SK-N-MC (cell line): ENCODE measurements around the gene ABCA7.

Experiments
- DNase-seq: peaks from one replicate; pipeline ENCODE4 v3.0.0-alpha.2; 2011; ENCODE audit warnings: low read depth, low spot score
- H3K27ac ChIP-seq: fragments of 200-600 bp; sonication (generic); 2 replicates; pipeline ENCODE4 v1.5.1; 2016; ENCODE audit warnings: mixed run types
- H3K36me3 ChIP-seq: fragments of 200-600 bp; sonication (generic); 2 replicates; pipeline ENCODE4 v1.6.1; 2017; ENCODE audit warnings: antibody characterized with exemption, low read length, mixed read lengths; ENCODE audit not compliant: insufficient read depth
- H3K4me3 ChIP-seq: fragments of 200-600 bp; sonication (generic); 2 replicates; pipeline ENCODE4 v1.5.1; 2016
- H3K9ac ChIP-seq: fragments of 200-600 bp; sonication (generic); 2 replicates; pipeline ENCODE4 v1.8.0; 2017; ENCODE audit warnings: mixed run types, mixed read lengths; ENCODE audit not compliant: insufficient read length
- H3K9me3 ChIP-seq: fragments of 200-600 bp; sonication (generic); 2 replicates; pipeline ENCODE4 v1.6.1; 2017; ENCODE audit warnings: low read depth, mild to moderate bottlenecking, antibody characterized with exemption, low read length, moderate library complexity, mixed read lengths
- EZH2 ChIP-seq: fragments of 200-600 bp; sonication (generic); IDR thresholded peaks from one replicate; pipeline ENCODE4 v1.6.1; 2017; ENCODE audit warnings: antibody characterized with exemption
- FOXP2 ChIP-seq: optimal IDR thresholded peaks from 2 replicates; pipeline ENCODE3; 2011; ENCODE audit warnings: mild to moderate bottlenecking, moderate library complexity; ENCODE audit not compliant: insufficient read depth; ENCODE audit errors: extremely low read length, control extremely low read depth
- POLR2AphosphoS5 ChIP-seq: IDR thresholded peaks from 2 replicates; pipeline ENCODE4 v1.6.1; 2012; ENCODE audit warnings: mild to moderate bottlenecking, low read depth, low read length, borderline replicate concordance

Gene ABCA7, protein sequence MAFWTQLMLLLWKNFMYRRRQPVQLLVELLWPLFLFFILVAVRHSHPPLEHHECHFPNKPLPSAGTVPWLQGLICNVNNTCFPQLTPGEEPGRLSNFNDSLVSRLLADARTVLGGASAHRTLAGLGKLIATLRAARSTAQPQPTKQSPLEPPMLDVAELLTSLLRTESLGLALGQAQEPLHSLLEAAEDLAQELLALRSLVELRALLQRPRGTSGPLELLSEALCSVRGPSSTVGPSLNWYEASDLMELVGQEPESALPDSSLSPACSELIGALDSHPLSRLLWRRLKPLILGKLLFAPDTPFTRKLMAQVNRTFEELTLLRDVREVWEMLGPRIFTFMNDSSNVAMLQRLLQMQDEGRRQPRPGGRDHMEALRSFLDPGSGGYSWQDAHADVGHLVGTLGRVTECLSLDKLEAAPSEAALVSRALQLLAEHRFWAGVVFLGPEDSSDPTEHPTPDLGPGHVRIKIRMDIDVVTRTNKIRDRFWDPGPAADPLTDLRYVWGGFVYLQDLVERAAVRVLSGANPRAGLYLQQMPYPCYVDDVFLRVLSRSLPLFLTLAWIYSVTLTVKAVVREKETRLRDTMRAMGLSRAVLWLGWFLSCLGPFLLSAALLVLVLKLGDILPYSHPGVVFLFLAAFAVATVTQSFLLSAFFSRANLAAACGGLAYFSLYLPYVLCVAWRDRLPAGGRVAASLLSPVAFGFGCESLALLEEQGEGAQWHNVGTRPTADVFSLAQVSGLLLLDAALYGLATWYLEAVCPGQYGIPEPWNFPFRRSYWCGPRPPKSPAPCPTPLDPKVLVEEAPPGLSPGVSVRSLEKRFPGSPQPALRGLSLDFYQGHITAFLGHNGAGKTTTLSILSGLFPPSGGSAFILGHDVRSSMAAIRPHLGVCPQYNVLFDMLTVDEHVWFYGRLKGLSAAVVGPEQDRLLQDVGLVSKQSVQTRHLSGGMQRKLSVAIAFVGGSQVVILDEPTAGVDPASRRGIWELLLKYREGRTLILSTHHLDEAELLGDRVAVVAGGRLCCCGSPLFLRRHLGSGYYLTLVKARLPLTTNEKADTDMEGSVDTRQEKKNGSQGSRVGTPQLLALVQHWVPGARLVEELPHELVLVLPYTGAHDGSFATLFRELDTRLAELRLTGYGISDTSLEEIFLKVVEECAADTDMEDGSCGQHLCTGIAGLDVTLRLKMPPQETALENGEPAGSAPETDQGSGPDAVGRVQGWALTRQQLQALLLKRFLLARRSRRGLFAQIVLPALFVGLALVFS (N-terminal part only)

DNA sequence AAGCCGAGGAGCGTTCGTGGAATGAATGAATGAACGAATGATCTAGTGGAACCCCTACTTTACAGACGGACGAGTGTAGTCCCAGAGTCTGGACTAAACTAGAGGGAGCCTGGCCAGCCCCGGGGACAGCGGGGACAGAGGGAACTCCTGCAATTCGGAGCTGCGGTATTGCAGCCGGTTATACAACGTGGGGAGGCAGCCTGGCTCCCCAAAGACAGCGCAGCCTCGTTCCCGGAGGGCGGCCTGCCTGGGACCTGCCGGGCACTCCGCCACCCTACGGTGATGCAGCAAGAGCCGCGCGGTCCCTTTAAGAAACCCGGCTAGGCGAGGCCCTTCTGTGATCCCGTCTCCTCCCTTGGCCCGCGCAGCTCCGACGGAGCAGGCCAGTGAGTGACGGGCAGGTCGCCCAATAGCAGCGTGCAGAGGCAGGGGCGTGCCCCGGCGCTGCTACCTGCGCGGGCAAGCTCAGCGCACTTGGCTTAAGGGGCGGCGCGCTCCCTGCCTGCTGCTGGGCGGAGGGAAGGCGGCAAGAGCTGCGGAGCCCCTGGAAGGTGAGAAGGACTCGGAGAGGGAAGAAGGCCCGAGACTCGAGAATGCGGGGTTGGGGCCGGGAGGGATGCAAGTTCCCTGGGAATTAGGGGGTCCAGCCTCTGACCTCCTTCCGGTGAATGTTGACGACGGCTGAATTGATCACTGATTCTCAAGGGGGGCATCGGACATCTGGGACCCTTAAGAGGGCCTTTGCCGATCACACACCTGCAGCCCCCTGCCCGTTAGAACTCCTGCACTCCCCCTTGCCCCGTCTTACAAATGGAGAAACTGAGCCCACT, at the start of gene ABCA7:
Gene ABCA7, plus strand, starts transcription at position 462 of the 830 bp plus-strand sequence. CDS start 1,255 bp downstream, outside the sequence.
- H3K27ac ChIP-seq: peak within 1 kb of the TSS; percentile 64; the same call in 1 of the 2 replicates
- TF ChIP-seq POLR2AphosphoS5: peak; percentile 73; the same call in 1 of the 2 replicates
- TF ChIP-seq FOXP2: no peak
- TF ChIP-seq EZH2: no peak

DNA sequence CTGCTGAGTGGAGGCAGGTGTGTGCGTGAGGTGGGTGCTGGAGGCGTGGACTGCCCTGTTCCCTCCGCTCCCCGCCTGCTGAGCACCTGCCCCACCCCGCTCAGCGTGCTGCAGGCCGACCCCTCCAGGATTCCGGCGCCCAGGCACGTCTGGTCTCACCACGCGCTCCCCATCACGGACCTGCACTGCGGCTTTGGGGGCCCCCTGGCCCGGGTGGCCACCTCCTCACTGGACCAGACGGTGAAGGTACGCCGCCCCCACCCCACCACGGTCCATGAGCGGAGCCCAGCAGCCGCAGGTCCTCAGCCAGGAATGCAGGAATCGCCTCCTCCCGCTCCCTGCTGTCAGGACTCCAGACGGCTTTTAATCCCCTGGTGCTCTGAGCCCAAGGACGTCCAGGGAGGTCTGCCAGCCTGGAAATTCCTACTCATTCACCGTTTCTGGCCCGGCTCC, 49.8 kb upstream of the ABCA7 start:
- no peak overlapping the region for H3K9ac ChIP-seq
- H3K36me3 ChIP-seq: peaks cover 38% of the 10 kb centered on the region; the same call in 1 of the 2 replicates
- no peaks in the 10 kb centered on the region for H3K9me3 ChIP-seq
- no peak for TF ChIP-seq POLR2AphosphoS5
- TF ChIP-seq EZH2: no peak
- no peak for TF ChIP-seq FOXP2
- no peak overlapping the region for H3K27ac ChIP-seq
- no peak for DNase-seq
- no peak overlapping the region for H3K4me3 ChIP-seq

More for the DNA sequence above, at the start of gene ABCA7:
- Histone ChIP-seq H3K9me3 (no peaks in the 10 kb centered on the region), H3K36me3 (peaks cover 18% of the 10 kb centered on the region; the same call in 1 of the 2 replicates), H3K9ac (peak within 1 kb of the TSS; percentile 37), H3K4me3 (peak within 1 kb of the TSS; percentile 90)
- DNase-seq: peak; percentile 88

DNA sequence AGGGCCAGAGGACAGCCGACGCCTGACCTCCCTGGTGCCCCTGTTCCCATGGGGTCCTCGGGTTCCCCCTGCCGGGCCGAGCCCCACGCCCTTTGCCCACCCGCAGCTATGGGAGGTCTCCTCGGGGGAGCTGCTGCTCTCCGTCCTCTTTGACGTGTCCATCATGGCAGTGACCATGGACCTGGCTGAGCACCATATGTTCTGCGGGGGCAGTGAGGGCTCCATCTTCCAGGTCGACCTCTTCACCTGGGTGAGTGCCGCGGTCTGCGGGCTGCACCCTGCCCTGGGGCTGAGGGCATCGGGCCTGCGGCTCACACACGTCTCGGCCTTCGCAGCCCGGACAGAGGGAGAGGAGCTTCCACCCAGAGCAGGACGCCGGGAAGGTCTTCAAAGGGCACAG, 49.2 kb upstream of the ABCA7 start:
- no peak overlapping the region for H3K9ac ChIP-seq
- DNase-seq: no peak
- TF ChIP-seq FOXP2: no peak
- TF ChIP-seq POLR2AphosphoS5: no peak
- TF ChIP-seq EZH2: no peak

DNA sequence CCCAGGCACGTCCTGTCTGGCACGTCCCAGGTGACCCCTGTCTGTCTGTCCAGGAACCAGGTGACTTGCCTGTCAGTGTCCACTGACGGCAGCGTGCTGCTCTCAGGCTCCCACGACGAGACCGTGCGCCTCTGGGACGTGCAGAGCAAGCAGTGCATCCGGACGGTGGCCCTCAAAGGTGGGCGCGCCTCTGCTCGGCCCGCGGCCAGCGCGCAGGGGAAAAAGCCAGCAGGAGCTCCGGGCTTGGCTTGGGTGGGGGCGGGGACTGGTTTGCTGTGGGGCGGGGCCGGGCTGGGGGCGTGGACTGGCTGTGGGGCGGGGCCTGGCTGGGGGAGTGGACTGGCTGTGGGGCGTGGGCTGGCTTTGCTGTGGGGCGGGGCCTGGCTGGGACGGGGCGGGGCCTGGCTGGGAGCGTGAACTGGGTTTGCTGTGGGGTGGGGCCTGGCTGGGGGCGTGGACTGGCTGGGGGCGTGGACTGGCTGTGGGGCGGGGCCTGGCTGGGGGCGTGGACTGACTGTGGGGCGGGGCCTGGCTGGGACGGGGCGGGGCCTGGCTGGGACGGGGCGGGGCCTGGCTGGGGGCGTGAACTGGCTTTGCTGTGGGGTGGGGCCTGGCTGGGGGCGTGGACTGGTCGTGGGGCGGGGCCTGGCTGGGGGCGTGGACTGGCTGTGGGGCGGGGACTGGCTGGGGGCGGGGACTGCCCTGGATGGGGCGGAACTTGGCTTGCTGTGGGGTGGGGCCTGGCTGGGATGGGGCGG, 48.6 kb upstream of the ABCA7 start:
- H3K4me3 ChIP-seq: no peak overlapping the region
- no peaks in the 10 kb centered on the region for H3K9me3 ChIP-seq
- H3K36me3 ChIP-seq: peaks cover 29% of the 10 kb centered on the region; the same call in 1 of the 2 replicates
- DNase-seq: no peak
- no peak for TF ChIP-seq EZH2
- TF ChIP-seq FOXP2: no peak
- no peak for TF ChIP-seq POLR2AphosphoS5
- no peak overlapping the region for H3K9ac ChIP-seq
- no peak overlapping the region for H3K27ac ChIP-seq

More for the DNA sequence above, 49.2 kb upstream of the ABCA7 start:
- Histone ChIP-seq H3K36me3 (peaks cover 35% of the 10 kb centered on the region; the same call in 1 of the 2 replicates), H3K9me3 (no peaks in the 10 kb centered on the region), H3K4me3 (no peak overlapping the region), H3K27ac (no peak overlapping the region)

DNA sequence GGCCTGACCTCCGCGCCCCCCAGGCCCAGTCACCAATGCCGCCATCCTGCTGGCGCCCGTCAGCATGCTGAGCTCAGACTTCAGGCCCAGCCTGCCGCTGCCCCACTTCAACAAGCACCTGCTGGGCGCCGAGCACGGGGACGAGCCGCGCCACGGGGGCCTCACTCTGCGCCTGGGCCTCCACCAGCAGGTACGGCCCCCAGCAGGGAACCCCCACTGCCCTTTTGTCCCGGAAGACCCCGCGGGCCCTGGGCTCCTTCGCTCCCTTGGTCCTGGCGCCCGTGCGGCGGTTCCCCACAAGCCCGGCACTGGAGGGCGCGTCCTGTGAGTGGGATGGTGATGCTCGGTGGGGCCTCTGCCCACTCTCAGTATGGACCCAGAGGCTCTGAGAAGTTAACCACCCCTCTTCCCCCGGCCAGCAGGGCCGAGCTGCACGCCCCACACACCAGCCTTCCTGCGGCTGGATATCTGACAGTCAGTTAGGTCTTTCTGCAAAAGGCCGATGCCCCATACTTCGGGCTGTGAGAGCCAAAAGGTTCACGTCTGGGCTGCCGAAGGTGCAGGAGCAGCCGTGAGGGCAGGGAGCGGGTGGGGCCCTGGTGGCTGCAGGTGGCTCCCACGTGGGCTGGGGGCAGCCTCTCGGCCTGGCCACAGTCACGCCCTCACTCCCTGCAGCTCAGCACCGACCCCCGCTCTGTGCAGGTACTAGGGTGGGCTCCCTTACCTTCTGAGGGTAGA, 47.8 kb upstream of the ABCA7 start:
- H3K9ac ChIP-seq: no peak overlapping the region
- H3K9me3 ChIP-seq: no peaks in the 10 kb centered on the region
- no peak overlapping the region for H3K27ac ChIP-seq
- no peak for DNase-seq
- TF ChIP-seq POLR2AphosphoS5 (no peak), EZH2 (no peak), FOXP2 (no peak)
- H3K4me3 ChIP-seq: no peak overlapping the region
- H3K36me3 ChIP-seq: peaks cover 24% of the 10 kb centered on the region; the same call in 1 of the 2 replicates

DNA sequence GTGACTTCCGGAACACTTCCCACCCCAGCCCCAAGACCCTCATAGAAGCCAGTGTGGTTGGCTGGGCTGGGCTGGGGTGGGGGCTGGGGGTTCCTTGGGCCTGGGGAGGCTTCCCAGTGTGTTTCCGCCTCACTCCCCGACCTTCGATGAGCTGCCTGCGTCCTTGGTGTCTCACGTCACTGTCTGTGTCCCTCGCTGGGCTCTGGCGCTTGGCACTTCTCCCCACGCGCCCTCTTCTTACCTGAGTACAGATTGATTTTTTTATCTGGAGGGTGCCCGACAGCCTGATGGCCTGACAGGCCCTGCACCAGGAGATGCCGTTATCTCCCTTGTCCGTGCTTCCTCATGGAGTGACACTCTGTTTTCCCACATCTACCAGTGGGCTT, 47.2 kb upstream of the ABCA7 start:
- no peak overlapping the region for H3K9ac ChIP-seq
- H3K9me3 ChIP-seq: no peaks in the 10 kb centered on the region
- no peak overlapping the region for H3K27ac ChIP-seq
- TF ChIP-seq POLR2AphosphoS5 (no peak), EZH2 (no peak), FOXP2 (no peak)
- DNase-seq: no peak
- H3K36me3 ChIP-seq: peaks cover 21% of the 10 kb centered on the region; the same call in 1 of the 2 replicates
- H3K4me3 ChIP-seq: no peak overlapping the region
